ENCODE results near the gene DIP2C. TPM values are rescaled to one million over a fixed set of nuclear protein-coding genes. Genes with fewer than 3 reads are reported as not detected.
"Not testable (repeated sequence)": the region's sequence is repeated elsewhere in the genome, so short reads cannot be mapped to it uniquely, and the experiment has no call there.

DIP2C gene
- total RNA-seq, 1 donor from 2014 or later: 1.6 TPM

GRCh38 chr10:598415-599170 is 90.9 kb downstream of the DIP2C start:
- Mint-ChIP-seq H3K27me3 (ENCODE audit: low read depth) (no peaks in the 10 kb centered on the region), H3K4me3 (ENCODE audit: low read depth) (no peak overlapping the region), H3K4me1 (ENCODE audit: low read depth) (no peaks in the 10 kb centered on the region), H3K36me3 (ENCODE audit: low read depth) (no peaks in the 10 kb centered on the region), H3K9me3 (no peaks in the 10 kb centered on the region), H3K27ac (no peak overlapping the region)
- intact Hi-C loops (cut with micrococcal nuclease): no loop called here
- no peak for DNase-seq (ENCODE audit: low spot score)

GRCh38 chr10:597976-598375 is 91.5 kb downstream of the DIP2C start:
- Mint-ChIP-seq H3K4me3 (ENCODE audit: low read depth) (no peak overlapping the region), H3K36me3 (ENCODE audit: low read depth) (no peaks in the 10 kb centered on the region), H3K9me3 (no peaks in the 10 kb centered on the region), H3K27ac (no peak overlapping the region), H3K27me3 (ENCODE audit: low read depth) (no peaks in the 10 kb centered on the region), H3K4me1 (ENCODE audit: low read depth) (no peaks in the 10 kb centered on the region)
- intact Hi-C loops (cut with micrococcal nuclease): no loop called here
- no peak for DNase-seq (ENCODE audit: low spot score)

- H3K36me3 Mint-ChIP-seq (ENCODE audit: low read depth): no peaks in the 10 kb centered on the region
- intact Hi-C loops (cut with micrococcal nuclease): no loop called here
- no peak overlapping the region for H3K27ac Mint-ChIP-seq
- H3K4me3 Mint-ChIP-seq (ENCODE audit: low read depth): no peak overlapping the region
- no peaks in the 10 kb centered on the region for H3K9me3 Mint-ChIP-seq
- H3K27me3 Mint-ChIP-seq (ENCODE audit: low read depth): no peaks in the 10 kb centered on the region
- DNase-seq (ENCODE audit: low spot score): no peak
- no peaks in the 10 kb centered on the region for H3K4me1 Mint-ChIP-seq (ENCODE audit: low read depth)
Measured at GRCh38 chr10:596725-597345, 92.6 kb downstream of the DIP2C start.

- DNase-seq (ENCODE audit: low spot score); H3K27me3 Mint-ChIP-seq (ENCODE audit: low read depth); H3K27ac Mint-ChIP-seq; intact Hi-C loops (cut with micrococcal nuclease); H3K4me3 Mint-ChIP-seq (ENCODE audit: low read depth); H3K9me3 Mint-ChIP-seq; H3K36me3 Mint-ChIP-seq (ENCODE audit: low read depth); H3K4me1 Mint-ChIP-seq (ENCODE audit: low read depth): not testable (repeated sequence)
Measured at GRCh38 chr10:596131-596530, 93.3 kb downstream of the DIP2C start.

GRCh38 chr10:595473-595872 is 94.0 kb downstream of the DIP2C start:
- no peak for DNase-seq (ENCODE audit: low spot score)
- H3K36me3 Mint-ChIP-seq (ENCODE audit: low read depth): no peaks in the 10 kb centered on the region
- H3K27me3 Mint-ChIP-seq (ENCODE audit: low read depth): peaks cover 4% of the 10 kb centered on the region
- no peaks in the 10 kb centered on the region for H3K9me3 Mint-ChIP-seq
- no peak overlapping the region for H3K27ac Mint-ChIP-seq
- intact Hi-C loops (cut with micrococcal nuclease): no loop called here
- H3K4me1 Mint-ChIP-seq (ENCODE audit: low read depth): no peaks in the 10 kb centered on the region
- no peak overlapping the region for H3K4me3 Mint-ChIP-seq (ENCODE audit: low read depth)

- Mint-ChIP-seq H3K4me1 (ENCODE audit: low read depth) (no peaks in the 10 kb centered on the region), H3K27ac (no peak overlapping the region), H3K9me3 (no peaks in the 10 kb centered on the region), H3K27me3 (ENCODE audit: low read depth) (peaks cover 4% of the 10 kb centered on the region), H3K4me3 (ENCODE audit: low read depth) (no peak overlapping the region), H3K36me3 (ENCODE audit: low read depth) (no peaks in the 10 kb centered on the region)
- DNase-seq (ENCODE audit: low spot score): no peak
- intact Hi-C loops (cut with micrococcal nuclease): no loop called here
Measured at GRCh38 chr10:594584-595270, 94.7 kb downstream of the DIP2C start.

- Mint-ChIP-seq H3K27ac (no peak overlapping the region), H3K4me1 (ENCODE audit: low read depth) (no peaks in the 10 kb centered on the region)
Measured at GRCh38 chr10:593901-594457, 95.5 kb downstream of the DIP2C start.

GRCh38 chr10:593421-593820 is 96.0 kb downstream of the DIP2C start:
- H3K9me3 Mint-ChIP-seq: no peaks in the 10 kb centered on the region
- intact Hi-C loops (cut with micrococcal nuclease): no loop called here
- H3K27me3 Mint-ChIP-seq (ENCODE audit: low read depth): peaks cover 4% of the 10 kb centered on the region
- no peak overlapping the region for H3K4me3 Mint-ChIP-seq (ENCODE audit: low read depth)
- H3K36me3 Mint-ChIP-seq (ENCODE audit: low read depth): no peaks in the 10 kb centered on the region
- H3K27ac Mint-ChIP-seq: no peak overlapping the region
- H3K4me1 Mint-ChIP-seq (ENCODE audit: low read depth): no peaks in the 10 kb centered on the region
- DNase-seq (ENCODE audit: low spot score): no peak

More at GRCh38 chr10:593901-594457, 95.5 kb downstream of the DIP2C start:
- Mint-ChIP-seq H3K4me3 (ENCODE audit: low read depth) (no peak overlapping the region), H3K36me3 (ENCODE audit: low read depth) (no peaks in the 10 kb centered on the region), H3K9me3 (no peaks in the 10 kb centered on the region), H3K27me3 (ENCODE audit: low read depth) (peaks cover 4% of the 10 kb centered on the region)
- no peak for DNase-seq (ENCODE audit: low spot score)
- intact Hi-C loops (cut with micrococcal nuclease): no loop called here

- Mint-ChIP-seq H3K9me3 (no peaks in the 10 kb centered on the region), H3K4me3 (ENCODE audit: low read depth) (no peak overlapping the region), H3K27ac (no peak overlapping the region), H3K4me1 (ENCODE audit: low read depth) (no peaks in the 10 kb centered on the region), H3K36me3 (ENCODE audit: low read depth) (no peaks in the 10 kb centered on the region), H3K27me3 (ENCODE audit: low read depth) (peaks cover 4% of the 10 kb centered on the region)
- DNase-seq (ENCODE audit: low spot score): no peak
- intact Hi-C loops (cut with micrococcal nuclease): no loop called here
Measured at GRCh38 chr10:593016-593415, 96.5 kb downstream of the DIP2C start.

GRCh38 chr10:591646-592045 is 97.8 kb downstream of the DIP2C start:
- Mint-ChIP-seq H3K27me3 (ENCODE audit: low read depth) (peaks cover 4% of the 10 kb centered on the region), H3K36me3 (ENCODE audit: low read depth) (no peaks in the 10 kb centered on the region), H3K27ac (no peak overlapping the region), H3K9me3 (no peaks in the 10 kb centered on the region), H3K4me1 (ENCODE audit: low read depth) (no peaks in the 10 kb centered on the region), H3K4me3 (ENCODE audit: low read depth) (no peak overlapping the region)
- DNase-seq (ENCODE audit: low spot score): no peak
- intact Hi-C loops (cut with micrococcal nuclease): no loop called here

GRCh38 chr10:590721-591120 is 98.7 kb downstream of the DIP2C start:
- Mint-ChIP-seq H3K27ac (no peak overlapping the region), H3K4me3 (ENCODE audit: low read depth) (no peak overlapping the region), H3K27me3 (ENCODE audit: low read depth) (peaks cover 4% of the 10 kb centered on the region), H3K9me3 (no peaks in the 10 kb centered on the region), H3K36me3 (ENCODE audit: low read depth) (no peaks in the 10 kb centered on the region), H3K4me1 (ENCODE audit: low read depth) (no peaks in the 10 kb centered on the region)
- no peak for DNase-seq (ENCODE audit: low spot score)
- intact Hi-C loops (cut with micrococcal nuclease): no loop called here

- Mint-ChIP-seq H3K9me3 (no peaks in the 10 kb centered on the region), H3K36me3 (ENCODE audit: low read depth) (no peaks in the 10 kb centered on the region), H3K4me1 (ENCODE audit: low read depth) (no peaks in the 10 kb centered on the region), H3K4me3 (ENCODE audit: low read depth) (no peak overlapping the region), H3K27me3 (ENCODE audit: low read depth) (peaks cover 4% of the 10 kb centered on the region), H3K27ac (no peak overlapping the region)
- no peak for DNase-seq (ENCODE audit: low spot score)
- intact Hi-C loops (cut with micrococcal nuclease): no loop called here
Measured at GRCh38 chr10:589961-590680, 99.3 kb downstream of the DIP2C start.
